A549 (cell line): Measurements from ENCODE around the gene SEC22A. TPM values are rescaled to one million over a fixed set of nuclear protein-coding genes. Genes with fewer than 3 reads are reported as not detected.

Source experiments
- ATAC-seq, 2 experiments: fragments of 200-7000 bp in 1 of 2; fragments of >200 bp in 1 of 2; cut with Nextera tagmentation in 1 of 2; cut with Tn5 transposase in 1 of 2; 3 replicates each; pipeline versions ENCODE4 v1.8.0 to v1.9.1; 2018 to 2020; ENCODE audit warnings: mild to moderate bottlenecking in 1 of 2, moderate library complexity in 1 of 2
- CTCF ChIA-PET: fragments of 300-600 bp; sonication (Branson Sonifier 250); formaldehyde crosslinking; extraction: SDS; loops from one replicate; lab custom pipeline; 2021; ENCODE audit warnings: antibody characterized with exemption, inconsistent platforms; lab: Yijun Ruan, JAX
- POLR2A ChIA-PET: fragments of 350-600 bp; formaldehyde crosslinking; extraction: SDS; loops from one replicate; lab custom pipeline; 2021; ENCODE audit warnings: antibody characterized with exemption, inconsistent platforms; lab: Yijun Ruan, JAX
- DNase-seq, 2 experiments: peaks; one replicate each; pipeline versions ENCODE4 v3.0.0 to v3.0.0-alpha.2; 2011 to 2016; ENCODE audit warnings: low read depth in 1 of 2, low spot score in 1 of 2
- FAIRE-seq: peaks from 2 replicates; lab custom pipeline; 2011; peaks lifted over from hg19 to GRCh38; lab: Jason Lieb, UNC
- H3K27ac ChIP-seq, 2 experiments: fragments of >200 bp; sonication (Bioruptor Twin); formaldehyde crosslinking; 3 replicates each; pipeline ENCODE4 v1.5.1; 2016 to 2017
- H3K4me1 ChIP-seq: fragments of >200 bp; sonication (Bioruptor Twin); formaldehyde crosslinking; 3 replicates; pipeline ENCODE4 v1.6.1; 2016
- H3K4me2 ChIP-seq: fragments of >200 bp; sonication (Bioruptor Twin); formaldehyde crosslinking; 3 replicates; pipeline ENCODE4 v1.6.1; 2016
- H3K4me3 ChIP-seq: fragments of >200 bp; sonication (Bioruptor Twin); formaldehyde crosslinking; 3 replicates; pipeline ENCODE4 v1.5.1; 2016
- H3K9me3 ChIP-seq: fragments of >200 bp; sonication (Bioruptor Twin); formaldehyde crosslinking; 3 replicates; pipeline ENCODE4 v1.6.1; 2016
- CBX2 ChIP-seq: fragments of 200-600 bp; sonication (generic); IDR thresholded peaks from 2 replicates; pipeline ENCODE4 v1.6.1; 2016; ENCODE audit warnings: low read depth, mild to moderate bottlenecking, borderline replicate concordance
- CBX8 ChIP-seq: fragments of 200-600 bp; sonication (generic); IDR thresholded peaks from 2 replicates; pipeline ENCODE4 v1.6.1; 2016
- CHD4 ChIP-seq: fragments of 200-600 bp; sonication (generic); IDR thresholded peaks from 2 replicates; pipeline ENCODE4 v1.6.1; 2016; ENCODE audit warnings: antibody characterized with exemption, mild to moderate bottlenecking, borderline replicate concordance
- ESRRA ChIP-seq: fragments of 150-350 bp; IDR thresholded peaks from 2 replicates; pipeline ENCODE4 v1.6.1; 2014; ENCODE audit warnings: mild to moderate bottlenecking, low read length, borderline replicate concordance
- FOSB ChIP-seq: fragments of 250-450 bp; sonication (Bioruptor Pico); IDR thresholded peaks from 2 replicates; pipeline ENCODE4 v1.5.0; 2020; ENCODE audit warnings: mild to moderate bottlenecking, moderate library complexity
- FOSL2 ChIP-seq, 2 experiments: fragments of 450-650 bp in 1 of 2; fragments of >200 bp in 1 of 2; sonication (Bioruptor Twin) in 1 of 2; formaldehyde crosslinking; IDR thresholded peaks; 2 replicates each; pipeline versions ENCODE4 v1.5.0 to v1.6.1; 2016 to 2020; ENCODE audit warnings: mild to moderate bottlenecking in 1 of 2, moderate library complexity in 1 of 2
- HDAC2 ChIP-seq: fragments of 200-600 bp; sonication (generic); IDR thresholded peaks from 2 replicates; pipeline ENCODE4 v1.6.1; 2016
- JUNB ChIP-seq: fragments of >200 bp; sonication (Bioruptor Twin); formaldehyde crosslinking; IDR thresholded peaks from 2 replicates; pipeline ENCODE4 v1.6.1; 2016
- NR3C1 ChIP-seq: fragments of >200 bp; sonication (Bioruptor Twin); formaldehyde crosslinking; IDR thresholded peaks from 3 replicates; pipeline ENCODE4 v1.6.1; 2017
- POLR2A ChIP-seq: IDR thresholded peaks from 2 replicates; pipeline ENCODE4 v1.6.1; 2012; ENCODE audit warnings: mild to moderate bottlenecking, low read length
- POLR2AphosphoS2 ChIP-seq: conservative IDR thresholded peaks from 2 replicates; pipeline ENCODE4 v1.6.1; 2012; ENCODE audit warnings: low read length, improper control_type of control experiment, inconsistent platforms
- RAD21 ChIP-seq, 2 experiments: fragments of >200 bp in 1 of 2; sonication (Bioruptor Twin) in 1 of 2; formaldehyde crosslinking in 1 of 2; IDR thresholded peaks in 1 of 2; conservative IDR thresholded peaks in 1 of 2; 2 replicates in 1 of 2; 3 replicates in 1 of 2; pipeline ENCODE4 v1.6.1; 2012 to 2018; ENCODE audit warnings: inconsistent platforms in 1 of 2
- RARB ChIP-seq: fragments of 250-450 bp; sonication (Bioruptor Pico); IDR thresholded peaks from 2 replicates; pipeline ENCODE4 v1.8.0; 2021; ENCODE audit warnings: mild to moderate bottlenecking, moderate library complexity
- SMC3 ChIP-seq: fragments of >200 bp; sonication (Bioruptor Twin); formaldehyde crosslinking; IDR thresholded peaks from 3 replicates; pipeline ENCODE4 v1.6.1; 2018; ENCODE audit warnings: inconsistent platforms
- SREBF2 ChIP-seq: fragments of 450-650 bp; IDR thresholded peaks from 2 replicates; pipeline ENCODE4 v1.6.1; 2014; ENCODE audit warnings: mild to moderate bottlenecking, moderate library complexity
- TFCP2L1 ChIP-seq: fragments of 250-450 bp; sonication (Bioruptor Pico); IDR thresholded peaks from 2 replicates; pipeline ENCODE4 v1.5.0; 2021; ENCODE audit warnings: mild to moderate bottlenecking
- WGBS: methylation state at CpG from one replicate; pipeline ENCODE4 v1.1.6; 2017; ENCODE audit errors: missing lambda C conversion rate; 5-methylcytosine and 5-hydroxymethylcytosine counted together
- polyA plus RNA-seq, 4 experiments: library from polyadenylated mRNA; depleted of rRNA in 3 of 4; stranded (reverse); fragments of >200 nt; fragmentation: RNase III in 1 of 4; extraction: RNeasy Plus Mini Kit Qiagen cat#74134 plus additional on column Dnase treatment in 1 of 4; gene quantifications; 2 replicates in 3 of 4; 3 replicates in 1 of 4; pipeline ENCODE4 v1.2.3, GENCODE V29; 2011 to 2017
- TF ChIP-seq, protein P1 (sequence below): fragments of 150-350 bp; IDR thresholded peaks from 2 replicates; pipeline ENCODE4 v1.6.1; 2014; ENCODE audit warnings: low read depth, mild to moderate bottlenecking, low read length
- TF ChIP-seq, protein P2 (sequence below): IDR thresholded peaks from 2 replicates; pipeline ENCODE4 v1.6.1; 2012
- TF ChIP-seq, protein P3 (sequence below): fragments of >200 bp; sonication (Bioruptor Twin); formaldehyde crosslinking; IDR thresholded peaks from 3 replicates; pipeline ENCODE4 v1.5.1; 2016
- TF ChIP-seq, protein P4 (sequence below): fragments of >200 bp; sonication (Bioruptor Twin); formaldehyde crosslinking; IDR thresholded peaks from 2 replicates; pipeline ENCODE4 v1.6.1; 2016

The SEC22A gene
- polyA plus RNA-seq, 2 of the 4 experiments (the other 2 are of a cell fraction) = 23.5 to 29.9 TPM

DNA sequence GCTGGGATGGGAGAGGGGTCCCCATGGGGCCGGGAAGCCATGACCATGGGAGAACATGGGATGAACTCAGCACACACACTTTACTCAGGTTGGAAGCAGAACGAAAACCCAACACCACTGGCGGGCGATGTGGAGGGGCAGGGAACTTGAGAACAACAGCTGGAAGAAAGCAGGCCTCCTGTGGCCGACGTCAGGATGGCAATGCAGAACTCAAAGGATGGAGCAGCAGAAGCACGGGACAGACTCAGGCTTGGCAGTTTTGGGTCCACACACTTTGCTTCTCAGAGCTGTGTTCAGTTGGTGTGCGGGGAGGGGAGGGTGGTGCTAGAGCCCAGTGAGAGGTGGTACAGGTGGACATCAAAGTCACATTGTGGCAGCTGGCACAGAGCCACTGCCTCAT is 80.7 kb downstream of the SEC22A start:
- no peaks in the 10 kb centered on the region for H3K4me1 ChIP-seq
- no peak for FAIRE-seq
- CTCF ChIA-PET = interaction anchor here (0.9 to 1.3 kb wide), 4 partner anchors 8 to 122 kb away, joined by 3 to 4 read pairs (median 3); no protein-coding TSS in a partner anchor
- TF ChIP-seq POLR2A = no peak
- TF ChIP-seq, protein P1, sequence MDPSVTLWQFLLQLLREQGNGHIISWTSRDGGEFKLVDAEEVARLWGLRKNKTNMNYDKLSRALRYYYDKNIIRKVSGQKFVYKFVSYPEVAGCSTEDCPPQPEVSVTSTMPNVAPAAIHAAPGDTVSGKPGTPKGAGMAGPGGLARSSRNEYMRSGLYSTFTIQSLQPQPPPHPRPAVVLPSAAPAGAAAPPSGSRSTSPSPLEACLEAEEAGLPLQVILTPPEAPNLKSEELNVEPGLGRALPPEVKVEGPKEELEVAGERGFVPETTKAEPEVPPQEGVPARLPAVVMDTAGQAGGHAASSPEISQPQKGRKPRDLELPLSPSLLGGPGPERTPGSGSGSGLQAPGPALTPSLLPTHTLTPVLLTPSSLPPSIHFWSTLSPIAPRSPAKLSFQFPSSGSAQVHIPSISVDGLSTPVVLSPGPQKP = no peak
- no peak for TF ChIP-seq FOSL2 (IDR thresholded peaks at IDR 0.05)
- TF ChIP-seq FOSL2 (CRISPR knock-in tag; IDR thresholded peaks at IDR 0.05) = no peak
- TF ChIP-seq POLR2AphosphoS2 = no peak
- TF ChIP-seq NR3C1 = no peak
- TF ChIP-seq SREBF2 = no peak
- TF ChIP-seq CHD4 = no peak
- TF ChIP-seq, all 56 proteins: peak for 0
- DNase-seq (no peak), ATAC-seq (no peak)
- POLR2A ChIA-PET = no interaction called here
- Histone ChIP-seq H3K9me3 (no peaks in the 10 kb centered on the region; the same call in 2 of the 3 replicates), H3K27ac (no peak overlapping the region), H3K4me3 (no peak overlapping the region), H3K4me2 (no peak overlapping the region)
- 59% methylated on average over 8 of the region's 8 CpGs for WGBS

DNA sequence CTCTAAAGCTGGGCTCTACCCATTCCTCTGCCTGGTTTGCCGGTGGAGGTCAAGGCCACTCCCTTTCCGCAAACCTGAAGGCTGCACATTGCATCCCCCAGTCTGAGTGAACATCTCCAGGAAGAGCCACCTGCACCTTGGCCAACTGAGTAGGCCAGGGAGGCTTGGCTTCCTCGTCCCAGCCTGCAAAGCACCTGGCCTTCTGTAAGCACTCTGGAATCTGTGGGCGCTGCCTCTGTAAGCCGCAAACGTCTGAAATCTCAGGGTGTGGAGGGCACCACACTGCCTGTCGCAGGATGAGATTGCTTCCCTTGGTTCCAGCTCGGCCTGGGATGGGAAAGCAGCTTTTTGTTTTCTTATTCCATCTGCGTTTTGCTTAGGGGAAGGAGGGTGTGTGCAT is 81.3 kb downstream of the SEC22A start:
- CTCF ChIA-PET = interaction anchor here (0.9 to 5.5 kb wide), 4 partner anchors 9 to 276 kb away, joined by 3 to 36 read pairs (median 4); no protein-coding TSS in a partner anchor
- TF ChIP-seq RARB (CRISPR knock-in tag) = no peak
- TF ChIP-seq CBX2 = no peak
- no peak for TF ChIP-seq ESRRA
- TF ChIP-seq, protein P2, sequence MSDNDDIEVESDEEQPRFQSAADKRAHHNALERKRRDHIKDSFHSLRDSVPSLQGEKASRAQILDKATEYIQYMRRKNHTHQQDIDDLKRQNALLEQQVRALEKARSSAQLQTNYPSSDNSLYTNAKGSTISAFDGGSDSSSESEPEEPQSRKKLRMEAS = no peak
- TF ChIP-seq FOSB = no peak
- TF ChIP-seq JUNB = no peak
- no peak for TF ChIP-seq POLR2AphosphoS2
- TF ChIP-seq, protein P3, sequence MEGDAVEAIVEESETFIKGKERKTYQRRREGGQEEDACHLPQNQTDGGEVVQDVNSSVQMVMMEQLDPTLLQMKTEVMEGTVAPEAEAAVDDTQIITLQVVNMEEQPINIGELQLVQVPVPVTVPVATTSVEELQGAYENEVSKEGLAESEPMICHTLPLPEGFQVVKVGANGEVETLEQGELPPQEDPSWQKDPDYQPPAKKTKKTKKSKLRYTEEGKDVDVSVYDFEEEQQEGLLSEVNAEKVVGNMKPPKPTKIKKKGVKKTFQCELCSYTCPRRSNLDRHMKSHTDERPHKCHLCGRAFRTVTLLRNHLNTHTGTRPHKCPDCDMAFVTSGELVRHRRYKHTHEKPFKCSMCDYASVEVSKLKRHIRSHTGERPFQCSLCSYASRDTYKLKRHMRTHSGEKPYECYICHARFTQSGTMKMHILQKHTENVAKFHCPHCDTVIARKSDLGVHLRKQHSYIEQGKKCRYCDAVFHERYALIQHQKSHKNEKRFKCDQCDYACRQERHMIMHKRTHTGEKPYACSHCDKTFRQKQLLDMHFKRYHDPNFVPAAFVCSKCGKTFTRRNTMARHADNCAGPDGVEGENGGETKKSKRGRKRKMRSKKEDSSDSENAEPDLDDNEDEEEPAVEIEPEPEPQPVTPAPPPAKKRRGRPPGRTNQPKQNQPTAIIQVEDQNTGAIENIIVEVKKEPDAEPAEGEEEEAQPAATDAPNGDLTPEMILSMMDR = no peak
- 69% methylated on average over 9 of the region's 9 CpGs for WGBS

DNA sequence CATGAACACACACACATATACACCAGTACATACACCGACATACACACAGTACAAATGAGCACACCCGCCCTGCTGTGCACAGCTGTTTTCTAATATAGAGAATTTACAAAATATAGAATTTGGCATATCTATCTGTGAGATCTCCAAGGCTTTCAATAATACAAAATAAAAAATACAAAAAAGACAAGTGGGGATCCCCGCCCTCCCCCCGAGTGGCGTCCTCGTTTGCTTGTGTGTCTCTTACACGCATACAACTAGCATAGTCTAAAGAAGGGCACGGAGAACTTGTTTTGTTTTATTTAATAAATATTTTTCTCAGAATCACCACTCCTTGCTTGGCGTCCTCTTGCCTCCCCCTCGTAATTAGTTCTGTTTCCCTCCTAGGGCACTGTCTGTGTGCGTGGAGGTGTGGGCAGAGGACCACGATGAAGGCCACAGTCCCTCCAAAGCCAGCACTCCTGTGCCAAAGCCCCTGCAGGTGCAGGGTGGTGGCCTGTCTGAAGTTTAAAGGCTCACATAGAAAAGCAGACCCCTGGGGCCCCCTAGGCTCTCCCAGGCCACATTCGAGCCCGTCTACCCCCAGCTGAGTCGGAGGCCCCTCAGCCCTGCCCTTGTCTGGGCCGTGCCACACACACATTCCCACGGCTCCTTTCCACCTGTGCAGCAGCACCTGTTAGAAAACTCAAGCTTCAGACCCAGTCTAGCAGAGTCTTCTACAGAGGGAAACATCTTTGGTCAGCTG is 82.1 kb downstream of the SEC22A start:
- ChIA-PET CTCF (interaction anchor here (1.1 to 5.5 kb wide), 5 partner anchors 10 to 275 kb away, joined by 3 to 36 read pairs (median 4); no protein-coding TSS in a partner anchor), POLR2A (no interaction called here)
- Histone ChIP-seq H3K27ac (no peak overlapping the region), H3K9me3 (no peaks in the 10 kb centered on the region; the same call in 2 of the 3 replicates), H3K4me3 (no peak overlapping the region), H3K4me2 (no peak overlapping the region), H3K4me1 (no peaks in the 10 kb centered on the region)
- ATAC-seq = no peak
- no peak for DNase-seq
- TF ChIP-seq SMC3 = no peak
- TF ChIP-seq, protein P4, sequence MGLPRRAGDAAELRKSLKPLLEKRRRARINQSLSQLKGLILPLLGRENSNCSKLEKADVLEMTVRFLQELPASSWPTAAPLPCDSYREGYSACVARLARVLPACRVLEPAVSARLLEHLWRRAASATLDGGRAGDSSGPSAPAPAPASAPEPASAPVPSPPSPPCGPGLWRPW = no peak
- TF ChIP-seq HDAC2 = no peak
- TF ChIP-seq CBX8 = no peak
- TF ChIP-seq RAD21 (conservative IDR thresholded peaks at IDR 0.05 in 1 of 2, IDR thresholded peaks at IDR 0.05 in 1 of 2) = no peak
- TF ChIP-seq FOSB = no peak
- TF ChIP-seq TFCP2L1 (CRISPR knock-in tag) = no peak
- 62% methylated on average over 17 of the region's 17 CpGs for WGBS
- FAIRE-seq = no peak

More for the DNA sequence above, 81.3 kb downstream of the SEC22A start:
- POLR2A ChIA-PET = no interaction called here
- no peak overlapping the region for H3K4me2 ChIP-seq
- no peak overlapping the region for H3K27ac ChIP-seq
- no peaks in the 10 kb centered on the region for H3K4me1 ChIP-seq
- no peaks in the 10 kb centered on the region; the same call in 2 of the 3 replicates for H3K9me3 ChIP-seq
- DNase-seq = no peak
- FAIRE-seq = no peak
- no peak overlapping the region for H3K4me3 ChIP-seq
- no peak for ATAC-seq
